ENCODE measurements around the gene CHRNA3.

CHRNA3 gene

GRCh38 chr15:78550815-78551214 lies 70.0 kb downstream of the CHRNA3 start:
- no peak for DNase-seq

DNA sequence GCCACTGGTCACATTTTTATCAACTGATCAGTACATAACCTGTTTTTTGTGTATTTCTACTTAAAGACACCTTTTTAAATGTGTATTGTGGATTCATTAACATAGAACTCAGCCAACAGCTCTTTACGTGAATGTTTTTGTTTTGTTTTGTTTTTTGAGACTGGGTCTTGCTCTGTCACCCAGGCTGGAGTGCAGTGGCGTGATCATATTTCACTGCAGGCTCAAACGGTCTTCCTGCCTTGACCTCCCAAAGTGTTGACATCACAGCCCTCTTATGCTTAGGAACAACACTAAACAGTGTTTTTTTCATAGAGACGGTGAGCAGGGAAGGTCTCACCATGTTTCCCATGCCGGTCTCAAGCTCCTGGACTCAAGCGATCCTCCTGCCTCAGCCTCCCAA lies 70.6 kb downstream of the CHRNA3 start:
- no peak for DNase-seq
